ENCODE data around the gene MERTK.

GRCh38 chr2:112003576-112004252 lies 105.3 kb downstream of the MERTK start:
- TF ChIP-seq EP300 (IDR thresholded peaks at IDR 0.05) (no peak), CTCF (IDR thresholded peaks at IDR 0.05) (no peak), POLR2AphosphoS5 (IDR thresholded peaks at IDR 0.05) (no peak)
